Iris pigment epithelial cell (primary cell): Measurements from ENCODE around the gene RAB39B.

ENCODE experiments used
- DNase-seq: peaks from one replicate; pipeline ENCODE4 v3.0.0-alpha.2; 2011; ENCODE audit warnings: low read depth

Gene RAB39B

GRCh38 chrX:155215443-155216178 is 48.7 kb downstream of the RAB39B start:
- DNase-seq, result peak; percentile 1

- no peak for DNase-seq
Measured at GRCh38 chrX:155213731-155214130, 50.6 kb downstream of the RAB39B start.

GRCh38 chrX:155211208-155211607 is 53.1 kb downstream of the RAB39B start:
- no peak for DNase-seq
